CD4-positive, alpha-beta T cell (primary cell): ENCODE results near the gene INSRR. TPM values are rescaled to one million over a fixed set of nuclear protein-coding genes. Genes with fewer than 3 reads are reported as not detected.
A peak's percentile ranks its signal among the peaks of the same experiment; 100 is the strongest.

Experiments
- ATAC-seq: fragments of 200-7000 bp; cut with Tn5 transposase; one replicate; pipeline ENCODE4 v1.10.0; 2022; ENCODE audit warnings: mild to moderate bottlenecking; ENCODE audit not compliant: poor library complexity
- CTCF ChIA-PET: fragments of 350-600 bp; sonication (Branson Sonifier 250); formaldehyde crosslinking; loops from one replicate; lab custom pipeline; 2021; ENCODE audit warnings: antibody characterized with exemption, inconsistent platforms; lab: Charles Lee
- POLR2A ChIA-PET: fragments of 350-600 bp; sonication (Branson Sonifier 250); formaldehyde crosslinking; loops from one replicate; lab custom pipeline; 2021; ENCODE audit warnings: antibody characterized with exemption, inconsistent platforms; lab: Charles Lee
- DNase-seq, 14 experiments: peaks; one replicate each; pipeline ENCODE4 v3.0.0-alpha.2; 2013 to 2020; ENCODE audit warnings: mixed read lengths in 2 of 14
- H3K27ac ChIP-seq, 2 donors: one replicate each; pipeline versions ENCODE4 v1.5.1 to v1.7.0; 2013; ENCODE audit warnings: low read length in 2 of 2, low read depth in 1 of 2, mild to moderate bottlenecking in 1 of 2
- H3K27me3 ChIP-seq, 2 experiments: 1 replicate in 1 of 2; 2 replicates in 1 of 2; pipeline versions ENCODE4 v1.6.1 to v1.7.0; 2013; ENCODE audit warnings: low read length in 2 of 2, control low read depth in 1 of 2, mild to moderate bottlenecking in 1 of 2, moderate library complexity in 1 of 2; ENCODE audit not compliant: insufficient read depth in 2 of 2, control insufficient read depth in 1 of 2
- H3K36me3 ChIP-seq: one replicate; pipeline ENCODE4 v1.6.1; 2013; ENCODE audit warnings: low read length, control low read depth; ENCODE audit not compliant: insufficient read depth
- H3K4me1 ChIP-seq: one replicate; pipeline ENCODE4 v1.6.1; 2013; ENCODE audit warnings: low read length, control low read depth; ENCODE audit not compliant: insufficient read depth
- H3K4me3 ChIP-seq: one replicate; pipeline ENCODE4 v1.5.1; 2013; ENCODE audit warnings: mild to moderate bottlenecking, low read length, moderate library complexity
- H3K9me3 ChIP-seq, 2 experiments: 1 replicate in 1 of 2; 2 replicates in 1 of 2; pipeline versions ENCODE4 v1.6.1 to v1.7.0; 2013; ENCODE audit warnings: low read length in 2 of 2, mild to moderate bottlenecking in 2 of 2, control low read depth in 1 of 2, moderate library complexity in 1 of 2; ENCODE audit not compliant: control insufficient read depth in 1 of 2, insufficient read depth in 1 of 2
- H3K27ac Mint-ChIP-seq: one replicate; pipeline ENCODE4 v1.8.0; 2020; ENCODE audit warnings: mixed read lengths
- H3K27me3 Mint-ChIP-seq: one replicate; pipeline ENCODE4 v1.8.0; 2021; ENCODE audit warnings: mixed read lengths
- H3K36me3 Mint-ChIP-seq: one replicate; pipeline ENCODE4 v1.8.0; 2021; ENCODE audit warnings: low read depth, mixed read lengths
- H3K4me1 Mint-ChIP-seq: one replicate; pipeline ENCODE4 v1.8.0; 2021; ENCODE audit warnings: low read depth, mixed read lengths
- H3K4me3 Mint-ChIP-seq: one replicate; pipeline ENCODE4 v1.8.0; 2020; ENCODE audit warnings: mild to moderate bottlenecking, mixed read lengths
- H3K9me3 Mint-ChIP-seq: one replicate; pipeline ENCODE4 v1.8.0; 2020; ENCODE audit warnings: mixed read lengths
- CTCF ChIP-seq: fragments of 200-600 bp; IDR thresholded peaks from one replicate; pipeline ENCODE4 v1.8.0; 2022; ENCODE audit warnings: antibody characterized with exemption, mild to moderate bottlenecking
- intact Hi-C, 2 experiments: fragments of 100-400 bp; cut with DNase I in 1 of 2; cut with micrococcal nuclease in 1 of 2; formaldehyde crosslinking; loops; one replicate each; pipeline versions ENCODE4 v1.15.1 to v1.9.0; 2023 to 2025; cut with DNase I, micrococcal nuclease
- total RNA-seq, 174 experiments: library from RNA in 2 of 174; stranded (reverse) in 2 of 174; gene quantifications; one replicate each; pipeline ENCODE4 v1.2.3 and lab custom pipeline; 2021 to 2026

Gene INSRR
- total RNA-seq, 2 experiments from 2014 or later: not detected

- Mint-ChIP-seq H3K4me1 (peaks cover 30% of the 10 kb centered on the region), H3K36me3 (no peaks in the 10 kb centered on the region), H3K27ac (no peak overlapping the region), H3K4me3 (peak overlapping the region; percentile 81), H3K9me3 (no peaks in the 10 kb centered on the region), H3K27me3 (peaks cover 70% of the 10 kb centered on the region)
- CTCF ChIA-PET: interaction anchor here (0.7 to 3.5 kb wide), 27 partner anchors 8 to 170 kb away, joined by 3 to 87 read pairs (median 7); partner anchors contain the start of genes ISG20L2, METTL25B, MRPL24 and PRCC
- POLR2A ChIA-PET: interaction anchor here (0.5 to 2.9 kb wide), 10 partner anchors 11 to 169 kb away, joined by 3 to 20 read pairs (median 8); partner anchors contain the start of gene SH2D2A
- Histone ChIP-seq H3K27me3 (peaks cover 50 to 59% of the 10 kb centered on the region in 2 experiments), H3K9me3 (peaks cover 0 to 7% of the 10 kb centered on the region in 2 experiments), H3K4me1 (peaks cover 29% of the 10 kb centered on the region), H3K4me3 (peak overlapping the region; percentile 52), H3K36me3 (no peaks in the 10 kb centered on the region), H3K27ac (no peak overlapping the region)
- peak; percentile 35 for ATAC-seq
- no peak for TF ChIP-seq CTCF
- peak in 5 of 14 experiments; percentile 15 to 59 (median 28) for DNase-seq
- intact Hi-C loops: loop anchor here (1.0 to 10.0 kb wide), 6 partner anchors 20 to 171 kb away; partner anchors contain the start of genes ISG20L2 (in 1 of the 2), METTL25B (in 1 of the 2) and SH2D2A (in 1 of the 2)
Observed at GRCh38 chr1:156859523-156860112, 701 bp upstream of the INSRR start.

GRCh38 chr1:156858555-156858956 is 361 bp downstream of the INSRR start:
- Histone ChIP-seq H3K27ac (no peak overlapping the region), H3K4me1 (peaks cover 29% of the 10 kb centered on the region), H3K4me3 (no peak overlapping the region), H3K27me3 (peaks cover 46 to 52% of the 10 kb centered on the region in 2 experiments), H3K36me3 (no peaks in the 10 kb centered on the region), H3K9me3 (peaks cover 0 to 7% of the 10 kb centered on the region in 2 experiments)
- no peaks in the 10 kb centered on the region for H3K36me3 Mint-ChIP-seq
- no peak for TF ChIP-seq CTCF
- POLR2A ChIA-PET: interaction anchor here (2.6 to 2.9 kb wide), 2 partner anchors 9 to 20 kb away, joined by 20 read pairs; no protein-coding TSS in a partner anchor
- peaks cover 23% of the 10 kb centered on the region for H3K4me1 Mint-ChIP-seq
- H3K27ac Mint-ChIP-seq: no peak overlapping the region
- H3K9me3 Mint-ChIP-seq: no peaks in the 10 kb centered on the region
- H3K27me3 Mint-ChIP-seq: peaks cover 59% of the 10 kb centered on the region
- no peak overlapping the region for H3K4me3 Mint-ChIP-seq
- ATAC-seq: no peak
- CTCF ChIA-PET: interaction anchor here (0.5 to 2.2 kb wide), 7 partner anchors 20 to 169 kb away, joined by 3 to 13 read pairs (median 5); no protein-coding TSS in a partner anchor
- intact Hi-C loops: no loop called here
- DNase-seq: no peak

- no peak overlapping the region for H3K27ac Mint-ChIP-seq
Observed at GRCh38 chr1:156857532-156857931, 1.4 kb downstream of the INSRR start.

More at GRCh38 chr1:156857532-156857931, 1.4 kb downstream of the INSRR start:
- intact Hi-C loops: no loop called here
- Histone ChIP-seq H3K27ac (no peak overlapping the region), H3K36me3 (no peaks in the 10 kb centered on the region), H3K4me3 (no peak overlapping the region), H3K4me1 (peaks cover 26% of the 10 kb centered on the region), H3K9me3 (peaks cover 0 to 7% of the 10 kb centered on the region in 2 experiments), H3K27me3 (peaks cover 38 to 42% of the 10 kb centered on the region in 2 experiments)
- H3K4me3 Mint-ChIP-seq: no peak overlapping the region
- ChIA-PET CTCF (interaction anchor here (0.8 to 1.7 kb wide), 5 partner anchors 9 to 131 kb away, joined by 3 to 5 read pairs (median 4); no protein-coding TSS in a partner anchor), POLR2A (no interaction called here)
- no peaks in the 10 kb centered on the region for H3K9me3 Mint-ChIP-seq
- peaks cover 22% of the 10 kb centered on the region for H3K4me1 Mint-ChIP-seq
- no peaks in the 10 kb centered on the region for H3K36me3 Mint-ChIP-seq
- H3K27me3 Mint-ChIP-seq: peaks cover 49% of the 10 kb centered on the region
- no peak for TF ChIP-seq CTCF
- no peak for ATAC-seq
- DNase-seq: no peak
